K562 (cell line): ENCODE data around the gene SNUPN. TPM values are rescaled to one million over a fixed set of nuclear protein-coding genes. Genes with fewer than 3 reads are reported as not detected.

Experiments used
- ATAC-seq: fragments of 200-7000 bp; cut with Tn5 transposase; 3 replicates; pipeline ENCODE4 v1.9.1; 2020; ENCODE audit warnings: moderate library complexity
- BruUV-seq: library from RNA; stranded (reverse); fragments of 400-500 nt; replicated peaks from 2 replicates; lab custom pipeline; 2021; lab: Mats Ljungman, UMichigan
- CTCF ChIA-PET: fragments of 300-600 bp; formaldehyde crosslinking; extraction: SDS; loops from one replicate; lab custom pipeline; 2021; ENCODE audit warnings: low intra/inter-chr PET ratio; lab: Yijun Ruan, JAX
- POLR2A ChIA-PET: fragments of 300-600, 350-650 bp; sonication (Branson Sonifier 250); formaldehyde crosslinking; extraction: SDS; loops from one replicate; lab custom pipeline; 2021; ENCODE audit warnings: antibody characterized with exemption, inconsistent platforms; lab: Yijun Ruan, JAX
- DNase-seq, 4 experiments: peaks; one replicate each; pipeline versions ENCODE4 v3.0.0 to v3.0.0-alpha.2; 2011 to 2018; ENCODE audit warnings: low spot score in 3 of 4, mixed read lengths in 3 of 4; ENCODE audit errors: extremely low read depth in 1 of 4
- FAIRE-seq: peaks from 2 replicates; lab custom pipeline; 2011; peaks lifted over from hg19 to GRCh38; lab: Jason Lieb, UNC
- H2AFZ ChIP-seq: 2 replicates; pipeline ENCODE4 v1.6.0; 2011; ENCODE audit warnings: low read depth, low read length, control low read depth, inconsistent platforms
- H3K27ac ChIP-seq: fragments of 200-600 bp; 3 replicates; pipeline ENCODE4 v1.8.0; 2011; ENCODE audit warnings: low read depth, mild to moderate bottlenecking, control low read depth, inconsistent platforms, low read length, moderate library complexity, mixed read lengths; ENCODE audit errors: extremely low read depth
- H3K27me3 ChIP-seq, 2 experiments: fragments of 300-600 bp in 1 of 2; 2 replicates in 1 of 2; 3 replicates in 1 of 2; pipeline versions ENCODE4 v1.6.0 to v1.8.0; 2011; ENCODE audit warnings: inconsistent platforms in 2 of 2, low read length in 2 of 2, mild to moderate bottlenecking in 1 of 2, mixed read lengths in 1 of 2, moderate library complexity in 1 of 2; ENCODE audit not compliant: control insufficient read depth in 2 of 2, insufficient read depth in 2 of 2
- H3K36me3 ChIP-seq: fragments of 300-600 bp; 3 replicates; pipeline ENCODE4 v1.8.0; 2011; ENCODE audit warnings: mild to moderate bottlenecking, low read length, inconsistent platforms; ENCODE audit not compliant: control insufficient read depth, insufficient read depth
- H3K4me1 ChIP-seq, 2 experiments: fragments of 200-600 bp in 1 of 2; replicated peaks in 1 of 2; 2 replicates in 1 of 2; 3 replicates in 1 of 2; pipeline versions ENCODE4 v1.5.1 to v1.8.0; 2011; ENCODE audit warnings: inconsistent platforms in 2 of 2, low read length in 2 of 2, mild to moderate bottlenecking in 1 of 2, mixed read lengths in 1 of 2, moderate library complexity in 1 of 2; ENCODE audit not compliant: control insufficient read depth in 2 of 2, insufficient read depth in 2 of 2
- H3K4me2 ChIP-seq: 2 replicates; pipeline ENCODE4 v1.6.1; 2011; ENCODE audit warnings: low read length, control low read depth, inconsistent platforms, mixed read lengths; ENCODE audit not compliant: insufficient read depth
- H3K4me3 ChIP-seq: fragments of 200-600 bp; sonication (generic), shearing (Covaris generic); 2 replicates; pipeline ENCODE4 v1.5.1; 2016; ENCODE audit warnings: control low read depth, inconsistent platforms
- H3K79me2 ChIP-seq: fragments of 200-600 bp; 3 replicates; pipeline ENCODE4 v1.8.0; 2011; ENCODE audit warnings: low read length, inconsistent platforms; ENCODE audit not compliant: control insufficient read depth, insufficient read depth
- H3K9ac ChIP-seq, 2 experiments: 2 replicates each; pipeline versions ENCODE4 v1.6.0 to v1.6.1; 2011; ENCODE audit warnings: low read depth in 2 of 2, low read length in 2 of 2, control low read depth in 1 of 2, inconsistent platforms in 1 of 2, mild to moderate bottlenecking in 1 of 2, mixed read lengths in 1 of 2; ENCODE audit not compliant: insufficient read depth in 1 of 2
- H3K9me1 ChIP-seq: one replicate; pipeline ENCODE4 v1.6.0; 2011; ENCODE audit warnings: inconsistent platforms, mild to moderate bottlenecking, low read length, moderate library complexity; ENCODE audit not compliant: control insufficient read depth, insufficient read depth
- H3K9me3 ChIP-seq: replicated peaks from 2 replicates; pipeline ENCODE4 v1.5.1; 2011; ENCODE audit warnings: low read depth, low read length, inconsistent platforms; ENCODE audit not compliant: control insufficient read depth, insufficient read depth
- H4K20me1 ChIP-seq: replicated peaks from 2 replicates; pipeline ENCODE4 v1.6.1; 2011; ENCODE audit warnings: low read length, inconsistent platforms, mixed read lengths; ENCODE audit not compliant: control insufficient read depth, insufficient read depth
- CBX3 ChIP-seq, 2 experiments: IDR thresholded peaks; 1 replicate in 1 of 2; 2 replicates in 1 of 2; pipeline ENCODE4 v1.6.1; 2012; ENCODE audit warnings: inconsistent platforms in 2 of 2, low read length in 2 of 2, borderline replicate concordance in 1 of 2, control low read depth in 1 of 2
- NCOA2 ChIP-seq, 2 experiments: fragments of 450-650 bp; IDR thresholded peaks; 2 replicates each; pipeline ENCODE4 v1.6.1; 2018; ENCODE audit warnings: mild to moderate bottlenecking in 2 of 2, moderate library complexity in 1 of 2; ENCODE audit not compliant: partially characterized antibody in 2 of 2
- SMC3 ChIP-seq: conservative IDR thresholded peaks from 2 replicates; pipeline ENCODE4 v1.6.1; 2011; ENCODE audit warnings: low read depth, low read length, improper control_type of control experiment; ENCODE audit not compliant: insufficient read depth
- TEAD4 ChIP-seq, 2 experiments: sonication (generic) in 1 of 2; formaldehyde crosslinking in 1 of 2; IDR thresholded peaks; 2 replicates each; pipeline versions ENCODE4 v1.6.1 to v1.8.0; 2012 to 2022; ENCODE audit warnings: borderline replicate concordance in 1 of 2, inconsistent platforms in 1 of 2, low read length in 1 of 2, mild to moderate bottlenecking in 1 of 2, missing genetic modification reagents in 1 of 2
- ZNF274 ChIP-seq: IDR thresholded peaks from 2 replicates; pipeline ENCODE4 v1.6.1; 2011; ENCODE audit warnings: low read depth, mild to moderate bottlenecking, low read length, moderate library complexity, borderline replicate concordance
- ZNF3 ChIP-seq: fragments of 250-450 bp; sonication (Bioruptor Pico); IDR thresholded peaks from 2 replicates; pipeline ENCODE4 v1.5.0; 2021; ENCODE audit warnings: mild to moderate bottlenecking, moderate library complexity
- ZNF445 ChIP-seq: fragments of 250-450 bp; sonication (Bioruptor Pico); IDR thresholded peaks from 2 replicates; pipeline ENCODE4 v1.4.0; 2020; ENCODE audit warnings: low read depth, mild to moderate bottlenecking, moderate library complexity
- WGBS: fragments of 100-300 bp; shearing (Covaris generic); methylation state at CpG from one replicate; pipeline ENCODE4 v1.1.6; 2016; ENCODE audit warnings: low coverage, mixed read lengths; ENCODE audit not compliant: insufficient coverage; ENCODE audit errors: missing lambda C conversion rate; 5-methylcytosine and 5-hydroxymethylcytosine counted together
- in situ Hi-C: fragments of 300-500 bp; cut with MboI; formaldehyde crosslinking; loops from 4 replicates; pipeline ENCODE4 v1.15.0; 2018; ENCODE audit warnings: inconsistent platforms, mixed read lengths
- intact Hi-C: fragments of 100-400 bp; cut with micrococcal nuclease; formaldehyde crosslinking; loops from 2 replicates; pipeline ENCODE4 v1.14.2; 2022
- polyA plus RNA-seq, 8 experiments: library from polyadenylated mRNA; depleted of rRNA in 4 of 8; stranded (reverse) in 5 of 8; unstranded in 3 of 8; fragments of >200 nt; fragmentation: Nextera tagmentation in 2 of 8; fragmentation: Illumina TruSeq in 1 of 8; extraction: Ambion mirVana in 2 of 8; extraction: Trizol in 1 of 8; gene quantifications; 2 replicates each; pipeline versions ENCODE4 v1.2.1 to v1.2.3, GENCODE V29; 2011 to 2014; ENCODE audit warnings: inconsistent platforms in 1 of 8, missing spikeins in 1 of 8
- total RNA-seq, 7 experiments: library from RNA; depleted of rRNA in 6 of 7; stranded (reverse); fragments of >200 nt in 6 of 7; fragmentation: Illumina TruSeq in 2 of 7; extraction: Trizol in 2 of 7; gene quantifications; 2 replicates each; pipeline versions ENCODE4 v1.2.1 to v1.2.3, GENCODE V29; 2011 to 2021; ENCODE audit warnings: low replicate concordance in 1 of 7
- TF ChIP-seq, protein P1 (sequence below): fragments of 200-800 bp; sonication (Bioruptor generic); IDR thresholded peaks from 2 replicates; pipeline ENCODE4 v1.6.1; 2016; ENCODE audit warnings: missing genetic modification characterization, missing compliant biosample characterization

Gene SNUPN
- total and polyA plus RNA-seq, 9 of the 15 experiments (the other 6 are each of a cell fraction or from before 2014, with no cell fraction given): 32.2 to 78.3 (median 40.0) TPM

DNA sequence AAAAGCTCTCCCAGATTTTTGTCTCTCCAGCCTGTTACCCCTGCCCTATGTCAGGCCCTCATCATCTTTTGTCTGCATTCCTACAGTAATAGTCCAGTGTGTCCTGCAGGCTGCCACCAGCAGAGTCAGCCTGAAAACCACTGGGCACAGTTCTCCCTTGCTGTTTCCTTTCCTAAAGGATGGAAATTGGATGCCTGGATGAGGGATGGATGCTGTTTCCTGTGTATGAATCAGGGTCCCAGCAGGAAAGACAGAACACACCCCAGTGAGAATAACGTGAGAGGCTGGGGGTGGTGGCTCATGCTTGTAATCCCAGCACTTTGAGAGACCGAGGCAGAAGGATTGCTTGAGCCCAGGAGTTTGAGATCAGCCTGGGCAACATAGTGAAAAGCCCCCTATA is 18.9 kb upstream of the SNUPN start:
- Histone ChIP-seq H3K9me1 (no peaks in the 10 kb centered on the region), H3K36me3 (peaks cover 1% of the 10 kb centered on the region; the same call in 1 of the 3 replicates), H3K4me1 (peaks cover 16 to 40% of the 10 kb centered on the region in 2 experiments; a peak in 4 of 5 replicates), H2AFZ (no peak overlapping the region), H3K9ac (no peak overlapping the region), H3K4me2 (no peak overlapping the region), H3K4me3 (no peak overlapping the region), H4K20me1 (no peaks in the 10 kb centered on the region), H3K27ac (no peak overlapping the region), H3K27me3 (no peaks in the 10 kb centered on the region; a peak in 1 of 5 replicates), H3K79me2 (peaks cover 34% of the 10 kb centered on the region), H3K9me3 (no peaks in the 10 kb centered on the region)
- intact Hi-C loops (loop anchor here (5.0 kb wide), 1 partner anchor 47 kb away; no protein-coding TSS in a partner anchor), in situ Hi-C loops (no loop called here)
- ATAC-seq (no peak), FAIRE-seq (no peak), DNase-seq (no peak)
- 77% methylated on average over 2 of the region's 2 CpGs for WGBS
- ChIA-PET POLR2A (interaction anchor here (0.6 to 0.7 kb wide), 2 partner anchors 8 to 441 kb away, joined by 3 read pairs; no protein-coding TSS in a partner anchor), CTCF (no interaction called here)
- TF ChIP-seq ZNF3 (CRISPR knock-in tag) (no peak), TEAD4 (IDR thresholded peaks at IDR 0.05; ENCODE audit: low read length) (no peak), TEAD4 (CRISPR knock-in tag; IDR thresholded peaks at IDR 0.05; ENCODE audit: borderline replicate concordance) (no peak), CBX3 (IDR thresholded peaks at IDR 0.05; ENCODE audit: borderline replicate concordance in 1 of 2, low read length in 2 of 2) (no peak), NCOA2 (IDR thresholded peaks at IDR 0.05; ENCODE audit: partially characterized antibody in 2 of 2) (no peak), SMC3 (no peak), ZNF445 (CRISPR knock-in tag) (no peak), ZNF274 (no peak)
- TF ChIP-seq, protein P1, sequence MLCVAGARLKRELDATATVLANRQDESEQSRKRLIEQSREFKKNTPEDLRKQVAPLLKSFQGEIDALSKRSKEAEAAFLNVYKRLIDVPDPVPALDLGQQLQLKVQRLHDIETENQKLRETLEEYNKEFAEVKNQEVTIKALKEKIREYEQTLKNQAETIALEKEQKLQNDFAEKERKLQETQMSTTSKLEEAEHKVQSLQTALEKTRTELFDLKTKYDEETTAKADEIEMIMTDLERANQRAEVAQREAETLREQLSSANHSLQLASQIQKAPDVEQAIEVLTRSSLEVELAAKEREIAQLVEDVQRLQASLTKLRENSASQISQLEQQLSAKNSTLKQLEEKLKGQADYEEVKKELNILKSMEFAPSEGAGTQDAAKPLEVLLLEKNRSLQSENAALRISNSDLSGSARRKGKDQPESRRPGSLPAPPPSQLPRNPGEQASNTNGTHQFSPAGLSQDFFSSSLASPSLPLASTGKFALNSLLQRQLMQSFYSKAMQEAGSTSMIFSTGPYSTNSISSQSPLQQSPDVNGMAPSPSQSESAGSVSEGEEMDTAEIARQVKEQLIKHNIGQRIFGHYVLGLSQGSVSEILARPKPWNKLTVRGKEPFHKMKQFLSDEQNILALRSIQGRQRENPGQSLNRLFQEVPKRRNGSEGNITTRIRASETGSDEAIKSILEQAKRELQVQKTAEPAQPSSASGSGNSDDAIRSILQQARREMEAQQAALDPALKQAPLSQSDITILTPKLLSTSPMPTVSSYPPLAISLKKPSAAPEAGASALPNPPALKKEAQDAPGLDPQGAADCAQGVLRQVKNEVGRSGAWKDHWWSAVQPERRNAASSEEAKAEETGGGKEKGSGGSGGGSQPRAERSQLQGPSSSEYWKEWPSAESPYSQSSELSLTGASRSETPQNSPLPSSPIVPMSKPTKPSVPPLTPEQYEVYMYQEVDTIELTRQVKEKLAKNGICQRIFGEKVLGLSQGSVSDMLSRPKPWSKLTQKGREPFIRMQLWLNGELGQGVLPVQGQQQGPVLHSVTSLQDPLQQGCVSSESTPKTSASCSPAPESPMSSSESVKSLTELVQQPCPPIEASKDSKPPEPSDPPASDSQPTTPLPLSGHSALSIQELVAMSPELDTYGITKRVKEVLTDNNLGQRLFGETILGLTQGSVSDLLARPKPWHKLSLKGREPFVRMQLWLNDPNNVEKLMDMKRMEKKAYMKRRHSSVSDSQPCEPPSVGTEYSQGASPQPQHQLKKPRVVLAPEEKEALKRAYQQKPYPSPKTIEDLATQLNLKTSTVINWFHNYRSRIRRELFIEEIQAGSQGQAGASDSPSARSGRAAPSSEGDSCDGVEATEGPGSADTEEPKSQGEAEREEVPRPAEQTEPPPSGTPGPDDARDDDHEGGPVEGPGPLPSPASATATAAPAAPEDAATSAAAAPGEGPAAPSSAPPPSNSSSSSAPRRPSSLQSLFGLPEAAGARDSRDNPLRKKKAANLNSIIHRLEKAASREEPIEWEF (CRISPR knock-in tag): no peak
- BruUV-seq: no TSS peak
